GM23338 (cell line): ENCODE measurements around the gene SLC9A3. TPM values are rescaled to one million over a fixed set of nuclear protein-coding genes. Genes with fewer than 3 reads are reported as not detected.

Experiments
- ATAC-seq: fragments of 200-7000 bp; cut with Tn5 transposase; 3 replicates; pipeline ENCODE4 v1.9.1; 2020
- DNase-seq: peaks from one replicate; pipeline ENCODE4 v3.0.0-alpha.2; 2015; ENCODE audit warnings: low spot score
- H2AFZ ChIP-seq: fragments of 200-600 bp; sonication (generic); 2 replicates; pipeline ENCODE4 v1.8.0; 2016; ENCODE audit warnings: antibody characterized with exemption, mild to moderate bottlenecking, moderate library complexity
- H3F3A ChIP-seq: fragments of 200-600 bp; sonication (generic); replicated peaks from 2 replicates; pipeline ENCODE4 v1.8.0; 2017; ENCODE audit warnings: antibody characterized with exemption, mixed run types, low read depth
- H3K27ac ChIP-seq: fragments of 200-600 bp; sonication (generic); 2 replicates; pipeline ENCODE4 v1.6.1; 2016; ENCODE audit warnings: low read depth
- H3K27me3 ChIP-seq: fragments of 200-600 bp; sonication (generic); 2 replicates; pipeline ENCODE4 v1.8.0; 2016; ENCODE audit warnings: mild to moderate bottlenecking, mixed run types, moderate library complexity; ENCODE audit not compliant: insufficient read depth
- H3K36me3 ChIP-seq: fragments of 200-600 bp; sonication (generic); 2 replicates; pipeline ENCODE4 v1.8.0; 2016; ENCODE audit warnings: mild to moderate bottlenecking; ENCODE audit not compliant: insufficient read depth
- H3K4me1 ChIP-seq: fragments of 200-600 bp; sonication (generic); 2 replicates; pipeline ENCODE4 v1.8.0; 2016; ENCODE audit warnings: mild to moderate bottlenecking, moderate library complexity; ENCODE audit not compliant: insufficient read depth
- H3K4me2 ChIP-seq: fragments of 200-600 bp; sonication (generic); 2 replicates; pipeline ENCODE4 v1.7.1; 2017; ENCODE audit warnings: mixed run types
- H3K4me3 ChIP-seq: fragments of 200-600 bp; sonication (generic); 2 replicates; pipeline ENCODE4 v1.6.1; 2016; ENCODE audit warnings: mixed run types
- H3K79me2 ChIP-seq: fragments of 200-600 bp; sonication (generic); replicated peaks from 2 replicates; pipeline ENCODE4 v1.8.0; 2017; ENCODE audit warnings: mild to moderate bottlenecking; ENCODE audit not compliant: insufficient read depth
- H3K9me2 ChIP-seq: fragments of 200-600 bp; sonication (generic); 2 replicates; pipeline ENCODE4 v1.8.0; 2017; ENCODE audit not compliant: insufficient read depth
- H4K20me1 ChIP-seq: fragments of 200-600 bp; sonication (generic); replicated peaks from 2 replicates; pipeline ENCODE4 v1.8.0; 2017; ENCODE audit warnings: mild to moderate bottlenecking; ENCODE audit not compliant: insufficient read depth
- H3K27ac Mint-ChIP-seq: 2 replicates; pipeline ENCODE4 v1.8.0; 2020; ENCODE audit warnings: inconsistent platforms, mild to moderate bottlenecking, moderate library complexity, mixed read lengths
- H3K27me3 Mint-ChIP-seq: 3 replicates; pipeline ENCODE4 v1.8.0; 2022; ENCODE audit warnings: low read depth, mild to moderate bottlenecking, moderate library complexity, mixed read lengths, inconsistent platforms; ENCODE audit not compliant: insufficient read depth, poor library complexity
- H3K36me3 Mint-ChIP-seq: 3 replicates; pipeline ENCODE4 v1.8.0; 2021; ENCODE audit warnings: low read depth, mild to moderate bottlenecking, inconsistent platforms, moderate library complexity, mixed read lengths
- H3K4me1 Mint-ChIP-seq: 3 replicates; pipeline ENCODE4 v1.8.0; 2020; ENCODE audit warnings: mild to moderate bottlenecking, inconsistent platforms, mixed read lengths
- H3K4me3 Mint-ChIP-seq: 3 replicates; pipeline ENCODE4 v1.8.0; 2021; ENCODE audit warnings: moderate library complexity, mild to moderate bottlenecking, inconsistent platforms, mixed read lengths
- H3K9me3 Mint-ChIP-seq: 3 replicates; pipeline ENCODE4 v1.8.0; 2020; ENCODE audit warnings: moderate library complexity, mild to moderate bottlenecking, inconsistent platforms, mixed read lengths
- ZNF114 ChIP-seq: fragments of 250-450 bp; sonication (Bioruptor Pico); IDR thresholded peaks from 2 replicates; pipeline ENCODE4 v1.5.0; 2020; ENCODE audit warnings: mild to moderate bottlenecking, moderate library complexity
- polyA plus RNA-seq: library from polyadenylated mRNA; unstranded; fragments of >200 nt; fragmentation: Nextera tagmentation; extraction: Ambion mirVana; gene quantifications from 2 replicates; pipeline ENCODE4 v1.2.1, GENCODE V29; 2016
- total RNA-seq: library from RNA; depleted of rRNA; stranded (reverse); fragments of >200 nt; shearing (Covaris generic); gene quantifications from 2 replicates; pipeline ENCODE4 v1.2.3, GENCODE V29; 2014
- TF ChIP-seq, protein P1 (sequence below): fragments of 250-450 bp; sonication (Bioruptor Pico); IDR thresholded peaks from 2 replicates; pipeline ENCODE4 v1.5.0; 2020; ENCODE audit warnings: mild to moderate bottlenecking, moderate library complexity
- TF ChIP-seq, protein P2 (sequence below), 2 experiments: fragments of 200-600 bp in 1 of 2; sonication (generic) in 1 of 2; conservative IDR thresholded peaks; 2 replicates each; pipeline versions ENCODE4 v1.5.1 to v1.6.1; 2016 to 2017; ENCODE audit warnings: antibody characterized with exemption in 2 of 2, low read depth in 2 of 2, mild to moderate bottlenecking in 2 of 2, moderate library complexity in 1 of 2

Gene SLC9A3
- total and polyA plus RNA-seq, 2 experiments from 2014 or later = 0.39 to 3.1 TPM

DNA sequence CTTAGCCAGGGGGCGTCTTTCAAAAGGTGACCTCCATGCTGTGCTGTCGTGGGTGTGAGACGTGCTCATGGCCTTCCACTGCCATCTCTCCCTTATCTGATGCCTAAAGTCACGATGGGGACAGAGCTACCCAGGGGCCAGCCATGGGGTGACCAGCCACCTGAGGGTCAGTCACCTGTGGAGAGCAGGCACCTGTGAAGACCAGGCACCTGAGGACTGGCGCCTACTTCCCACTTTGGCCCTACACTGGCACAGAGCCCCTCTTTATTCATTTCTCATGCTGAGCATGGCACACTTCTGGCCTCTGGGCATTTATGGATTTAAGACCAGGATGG lies 87.6 kb downstream of the SLC9A3 start (continued):
- TF ChIP-seq, protein P1, sequence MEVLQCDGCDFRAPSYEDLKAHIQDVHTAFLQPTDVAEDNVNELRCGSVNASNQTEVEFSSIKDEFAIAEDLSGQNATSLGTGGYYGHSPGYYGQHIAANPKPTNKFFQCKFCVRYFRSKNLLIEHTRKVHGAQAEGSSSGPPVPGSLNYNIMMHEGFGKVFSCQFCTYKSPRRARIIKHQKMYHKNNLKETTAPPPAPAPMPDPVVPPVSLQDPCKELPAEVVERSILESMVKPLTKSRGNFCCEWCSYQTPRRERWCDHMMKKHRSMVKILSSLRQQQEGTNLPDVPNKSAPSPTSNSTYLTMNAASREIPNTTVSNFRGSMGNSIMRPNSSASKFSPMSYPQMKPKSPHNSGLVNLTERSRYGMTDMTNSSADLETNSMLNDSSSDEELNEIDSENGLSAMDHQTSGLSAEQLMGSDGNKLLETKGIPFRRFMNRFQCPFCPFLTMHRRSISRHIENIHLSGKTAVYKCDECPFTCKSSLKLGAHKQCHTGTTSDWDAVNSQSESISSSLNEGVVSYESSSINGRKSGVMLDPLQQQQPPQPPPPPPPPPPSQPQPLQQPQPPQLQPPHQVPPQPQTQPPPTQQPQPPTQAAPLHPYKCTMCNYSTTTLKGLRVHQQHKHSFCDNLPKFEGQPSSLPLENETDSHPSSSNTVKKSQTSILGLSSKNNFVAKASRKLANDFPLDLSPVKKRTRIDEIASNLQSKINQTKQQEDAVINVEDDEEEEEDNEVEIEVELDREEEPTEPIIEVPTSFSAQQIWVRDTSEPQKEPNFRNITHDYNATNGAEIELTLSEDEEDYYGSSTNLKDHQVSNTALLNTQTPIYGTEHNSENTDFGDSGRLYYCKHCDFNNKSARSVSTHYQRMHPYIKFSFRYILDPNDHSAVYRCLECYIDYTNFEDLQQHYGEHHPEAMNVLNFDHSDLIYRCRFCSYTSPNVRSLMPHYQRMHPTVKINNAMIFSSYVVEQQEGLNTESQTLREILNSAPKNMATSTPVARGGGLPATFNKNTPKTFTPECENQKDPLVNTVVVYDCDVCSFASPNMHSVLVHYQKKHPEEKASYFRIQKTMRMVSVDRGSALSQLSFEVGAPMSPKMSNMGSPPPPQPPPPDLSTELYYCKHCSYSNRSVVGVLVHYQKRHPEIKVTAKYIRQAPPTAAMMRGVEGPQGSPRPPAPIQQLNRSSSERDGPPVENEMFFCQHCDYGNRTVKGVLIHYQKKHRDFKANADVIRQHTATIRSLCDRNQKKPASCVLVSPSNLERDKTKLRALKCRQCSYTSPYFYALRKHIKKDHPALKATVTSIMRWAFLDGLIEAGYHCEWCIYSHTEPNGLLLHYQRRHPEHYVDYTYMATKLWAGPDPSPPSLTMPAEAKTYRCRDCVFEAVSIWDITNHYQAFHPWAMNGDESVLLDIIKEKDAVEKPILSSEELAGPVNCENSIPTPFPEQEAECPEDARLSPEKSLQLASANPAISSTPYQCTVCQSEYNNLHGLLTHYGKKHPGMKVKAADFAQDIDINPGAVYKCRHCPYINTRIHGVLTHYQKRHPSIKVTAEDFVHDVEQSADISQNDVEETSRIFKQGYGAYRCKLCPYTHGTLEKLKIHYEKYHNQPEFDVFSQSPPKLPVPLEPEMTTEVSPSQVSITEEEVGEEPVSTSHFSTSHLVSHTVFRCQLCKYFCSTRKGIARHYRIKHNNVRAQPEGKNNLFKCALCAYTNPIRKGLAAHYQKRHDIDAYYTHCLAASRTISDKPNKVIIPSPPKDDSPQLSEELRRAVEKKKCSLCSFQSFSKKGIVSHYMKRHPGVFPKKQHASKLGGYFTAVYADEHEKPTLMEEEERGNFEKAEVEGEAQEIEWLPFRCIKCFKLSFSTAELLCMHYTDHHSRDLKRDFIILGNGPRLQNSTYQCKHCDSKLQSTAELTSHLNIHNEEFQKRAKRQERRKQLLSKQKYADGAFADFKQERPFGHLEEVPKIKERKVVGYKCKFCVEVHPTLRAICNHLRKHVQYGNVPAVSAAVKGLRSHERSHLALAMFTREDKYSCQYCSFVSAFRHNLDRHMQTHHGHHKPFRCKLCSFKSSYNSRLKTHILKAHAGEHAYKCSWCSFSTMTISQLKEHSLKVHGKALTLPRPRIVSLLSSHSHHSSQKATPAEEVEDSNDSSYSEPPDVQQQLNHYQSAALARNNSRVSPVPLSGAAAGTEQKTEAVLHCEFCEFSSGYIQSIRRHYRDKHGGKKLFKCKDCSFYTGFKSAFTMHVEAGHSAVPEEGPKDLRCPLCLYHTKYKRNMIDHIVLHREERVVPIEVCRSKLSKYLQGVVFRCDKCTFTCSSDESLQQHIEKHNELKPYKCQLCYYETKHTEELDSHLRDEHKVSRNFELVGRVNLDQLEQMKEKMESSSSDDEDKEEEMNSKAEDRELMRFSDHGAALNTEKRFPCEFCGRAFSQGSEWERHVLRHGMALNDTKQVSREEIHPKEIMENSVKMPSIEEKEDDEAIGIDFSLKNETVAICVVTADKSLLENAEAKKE (CRISPR knock-in tag) = no peak

DNA sequence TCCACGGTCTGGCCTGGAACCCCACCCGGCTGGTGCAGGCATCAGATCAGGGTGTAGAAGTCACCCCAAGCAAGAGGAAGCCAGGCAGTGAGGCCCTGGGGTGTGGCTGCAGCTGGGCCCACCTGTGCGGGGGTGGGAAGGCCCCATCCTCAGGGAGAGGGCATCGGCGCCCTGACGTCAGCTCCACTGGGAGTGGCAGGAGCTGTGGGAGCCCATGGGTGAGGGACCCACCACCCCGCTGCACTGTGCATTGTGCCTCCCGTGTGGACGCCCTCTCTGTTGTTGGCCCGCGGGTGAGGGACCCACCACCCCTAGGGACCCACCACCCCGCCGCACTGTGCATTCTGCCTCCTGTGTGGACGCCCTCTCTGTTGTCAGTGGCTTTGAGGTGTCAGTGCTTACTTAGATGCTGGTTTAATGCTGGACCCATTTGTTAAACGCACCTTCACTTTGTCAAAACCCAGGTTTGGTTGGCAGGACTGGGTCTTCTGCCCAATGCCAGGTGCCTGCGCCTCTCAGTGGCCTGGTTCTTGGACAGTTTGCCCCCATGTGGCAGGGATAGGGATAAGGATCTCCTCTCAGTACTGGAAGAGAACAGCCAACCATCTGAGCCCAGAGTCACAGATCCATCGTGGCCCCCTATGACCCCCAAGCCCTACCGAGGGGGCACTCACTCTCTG lies 88.1 kb downstream of the SLC9A3 start:
- Histone ChIP-seq H3K79me2 (no peaks in the 10 kb centered on the region), H3K4me2 (no peak overlapping the region), H3F3A (no peaks in the 10 kb centered on the region), H3K4me1 (no peaks in the 10 kb centered on the region), H3K27me3 (no peaks in the 10 kb centered on the region), H3K9me2 (no peaks in the 10 kb centered on the region), H4K20me1 (no peaks in the 10 kb centered on the region), H2AFZ (no peak overlapping the region), H3K36me3 (no peaks in the 10 kb centered on the region), H3K4me3 (no peak overlapping the region), H3K27ac (no peak overlapping the region)
- Mint-ChIP-seq H3K4me1 (no peaks in the 10 kb centered on the region; the same call in 2 of the 3 replicates), H3K9me3 (no peaks in the 10 kb centered on the region), H3K36me3 (no peaks in the 10 kb centered on the region), H3K4me3 (no peak overlapping the region), H3K27ac (no peak overlapping the region), H3K27me3 (peaks cover 9% of the 10 kb centered on the region)
- no peak for TF ChIP-seq ZNF114
- TF ChIP-seq, protein P2, sequence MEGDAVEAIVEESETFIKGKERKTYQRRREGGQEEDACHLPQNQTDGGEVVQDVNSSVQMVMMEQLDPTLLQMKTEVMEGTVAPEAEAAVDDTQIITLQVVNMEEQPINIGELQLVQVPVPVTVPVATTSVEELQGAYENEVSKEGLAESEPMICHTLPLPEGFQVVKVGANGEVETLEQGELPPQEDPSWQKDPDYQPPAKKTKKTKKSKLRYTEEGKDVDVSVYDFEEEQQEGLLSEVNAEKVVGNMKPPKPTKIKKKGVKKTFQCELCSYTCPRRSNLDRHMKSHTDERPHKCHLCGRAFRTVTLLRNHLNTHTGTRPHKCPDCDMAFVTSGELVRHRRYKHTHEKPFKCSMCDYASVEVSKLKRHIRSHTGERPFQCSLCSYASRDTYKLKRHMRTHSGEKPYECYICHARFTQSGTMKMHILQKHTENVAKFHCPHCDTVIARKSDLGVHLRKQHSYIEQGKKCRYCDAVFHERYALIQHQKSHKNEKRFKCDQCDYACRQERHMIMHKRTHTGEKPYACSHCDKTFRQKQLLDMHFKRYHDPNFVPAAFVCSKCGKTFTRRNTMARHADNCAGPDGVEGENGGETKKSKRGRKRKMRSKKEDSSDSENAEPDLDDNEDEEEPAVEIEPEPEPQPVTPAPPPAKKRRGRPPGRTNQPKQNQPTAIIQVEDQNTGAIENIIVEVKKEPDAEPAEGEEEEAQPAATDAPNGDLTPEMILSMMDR (conservative IDR thresholded peaks at IDR 0.05; ENCODE audit: low read depth in 2 of 2) = peak; percentile 47 to 67
- ATAC-seq (peak; percentile 81), DNase-seq (peak; percentile 62)
